Neural cell (in vitro differentiated cells): ENCODE measurements around the gene AGBL5. TPM values are rescaled to one million over a fixed set of nuclear protein-coding genes. Genes with fewer than 3 reads are reported as not detected.

Source experiments
- H2AFZ ChIP-seq: fragments of 200-600, 300-800 bp; sonication (generic), shearing (Covaris generic); 2 replicates; pipeline ENCODE4 v1.6.0; 2014; ENCODE audit warnings: low read depth, mild to moderate bottlenecking, antibody characterized with exemption, low read length, moderate library complexity
- H3F3A ChIP-seq: fragments of 200-600 bp; shearing (Covaris generic); 2 replicates; pipeline ENCODE4 v1.6.1; 2016; ENCODE audit warnings: mild to moderate bottlenecking, moderate library complexity, mixed read lengths, antibody characterized with exemption, low read length; ENCODE audit not compliant: insufficient read depth, poor library complexity, severe bottlenecking
- H3K27ac ChIP-seq: fragments of 200-600, 300-800 bp; sonication (generic), shearing (Covaris generic); 2 replicates; pipeline ENCODE4 v1.5.1; 2014; ENCODE audit warnings: mild to moderate bottlenecking, low read length, moderate library complexity
- H3K27me3 ChIP-seq: fragments of 300-800, 200-600 bp; sonication (generic), shearing (Covaris generic); 2 replicates; pipeline ENCODE4 v1.6.0; 2014; ENCODE audit warnings: mild to moderate bottlenecking, low read depth, low read length, moderate library complexity; ENCODE audit not compliant: insufficient read depth
- H3K36me3 ChIP-seq: fragments of 300-800, 200-600 bp; sonication (generic), shearing (Covaris generic); 2 replicates; pipeline ENCODE4 v1.5.1; 2014; ENCODE audit warnings: mild to moderate bottlenecking, antibody characterized with exemption, low read length, moderate library complexity; ENCODE audit not compliant: insufficient read depth
- H3K4me2 ChIP-seq: fragments of 300-800, 200-600 bp; sonication (generic), shearing (Covaris generic); 2 replicates; pipeline ENCODE4 v1.6.0; 2014; ENCODE audit warnings: mild to moderate bottlenecking, low read length
- H3K4me3 ChIP-seq: fragments of 300-800, 200-600 bp; sonication (generic), shearing (Covaris generic); 2 replicates; pipeline ENCODE4 v1.5.1; 2014; ENCODE audit warnings: mild to moderate bottlenecking, low read length, moderate library complexity
- H3K79me2 ChIP-seq: fragments of 200-600 bp; shearing (Covaris generic); replicated peaks from 2 replicates; pipeline ENCODE4 v1.6.0; 2014; ENCODE audit warnings: mild to moderate bottlenecking, low read length, moderate library complexity; ENCODE audit not compliant: insufficient read depth
- H3K9ac ChIP-seq: fragments of 300-800, 200-600 bp; sonication (generic), shearing (Covaris generic); 2 replicates; pipeline ENCODE4 v1.6.1; 2016; ENCODE audit warnings: mild to moderate bottlenecking, low read length, mixed read lengths
- H3K9me2 ChIP-seq: fragments of 200-600 bp; shearing (Covaris generic); 2 replicates; pipeline ENCODE4 v1.6.1; 2016; ENCODE audit warnings: mild to moderate bottlenecking, low read length, mixed read lengths; ENCODE audit not compliant: insufficient read depth
- H3K9me3 ChIP-seq: fragments of 200-600, 300-800 bp; sonication (generic), shearing (Covaris generic); 2 replicates; pipeline ENCODE4 v1.6.1; 2016; ENCODE audit warnings: mild to moderate bottlenecking, mixed run types, low read length, moderate library complexity, mixed read lengths
- H4K20me1 ChIP-seq: fragments of 200-600 bp; shearing (Covaris generic); 2 replicates; pipeline ENCODE4 v1.6.1; 2016; ENCODE audit warnings: mild to moderate bottlenecking, mixed run types; ENCODE audit not compliant: insufficient read depth
- EP300 ChIP-seq: fragments of 450-650 bp; conservative IDR thresholded peaks from 2 replicates; pipeline ENCODE4 v1.6.1; 2014; ENCODE audit warnings: antibody characterized with exemption, mild to moderate bottlenecking, moderate library complexity; ENCODE audit not compliant: poor library complexity, severe bottlenecking
- EZH2 ChIP-seq: fragments of 200-600, 300-800 bp; shearing (Covaris generic), sonication (generic); IDR thresholded peaks from 2 replicates; pipeline ENCODE4 v1.6.1; 2014; ENCODE audit warnings: antibody characterized with exemption, low read length, borderline replicate concordance, mild to moderate bottlenecking; ENCODE audit not compliant: insufficient read depth, poor library complexity, severe bottlenecking
- MXI1 ChIP-seq: fragments of 450-650 bp; conservative IDR thresholded peaks from 2 replicates; pipeline ENCODE4 v1.6.1; 2014; ENCODE audit warnings: antibody characterized with exemption, mild to moderate bottlenecking; ENCODE audit not compliant: poor library complexity, severe bottlenecking
- POLR2AphosphoS5 ChIP-seq: IDR thresholded peaks from 2 replicates; pipeline ENCODE4 v1.6.1; 2012
- RAD21 ChIP-seq: fragments of 450-650 bp; conservative IDR thresholded peaks from 2 replicates; pipeline ENCODE4 v1.6.1; 2014; ENCODE audit warnings: antibody characterized with exemption, mild to moderate bottlenecking, moderate library complexity
- SMC3 ChIP-seq: fragments of 450-650 bp; conservative IDR thresholded peaks from 2 replicates; pipeline ENCODE4 v1.6.1; 2014; ENCODE audit warnings: antibody characterized with exemption, mild to moderate bottlenecking, moderate library complexity; ENCODE audit not compliant: poor library complexity
- TAF1 ChIP-seq: IDR thresholded peaks from 2 replicates; pipeline ENCODE4 v1.6.1; 2012; ENCODE audit warnings: low read depth
- polyA plus RNA-seq: library from polyadenylated mRNA; depleted of rRNA; stranded (reverse); fragments of >200 nt; gene quantifications from 2 replicates; pipeline ENCODE4 v1.2.3, GENCODE V29; 2014
- TF ChIP-seq, protein P1 (sequence below): fragments of 450-650 bp; IDR thresholded peaks from 2 replicates; pipeline ENCODE4 v1.5.1; 2014; ENCODE audit warnings: antibody characterized with exemption, mild to moderate bottlenecking, moderate library complexity; ENCODE audit not compliant: poor library complexity, severe bottlenecking
- TF ChIP-seq, protein P2 (sequence below): IDR thresholded peaks from 2 replicates; pipeline ENCODE4 v1.6.1; 2012; ENCODE audit warnings: borderline replicate concordance

AGBL5 gene
- polyA plus RNA-seq, 1 donor from 2014 or later = 34.3 TPM

- no peaks in the 10 kb centered on the region for H3K79me2 ChIP-seq
- no peak overlapping the region for H3K27ac ChIP-seq
- no peak overlapping the region for H3K9ac ChIP-seq
- H3F3A ChIP-seq = no peaks in the 10 kb centered on the region
- H2AFZ ChIP-seq = no peak overlapping the region
- no peaks in the 10 kb centered on the region for H4K20me1 ChIP-seq
- no peak for TF ChIP-seq EZH2
- TF ChIP-seq, protein P1, sequence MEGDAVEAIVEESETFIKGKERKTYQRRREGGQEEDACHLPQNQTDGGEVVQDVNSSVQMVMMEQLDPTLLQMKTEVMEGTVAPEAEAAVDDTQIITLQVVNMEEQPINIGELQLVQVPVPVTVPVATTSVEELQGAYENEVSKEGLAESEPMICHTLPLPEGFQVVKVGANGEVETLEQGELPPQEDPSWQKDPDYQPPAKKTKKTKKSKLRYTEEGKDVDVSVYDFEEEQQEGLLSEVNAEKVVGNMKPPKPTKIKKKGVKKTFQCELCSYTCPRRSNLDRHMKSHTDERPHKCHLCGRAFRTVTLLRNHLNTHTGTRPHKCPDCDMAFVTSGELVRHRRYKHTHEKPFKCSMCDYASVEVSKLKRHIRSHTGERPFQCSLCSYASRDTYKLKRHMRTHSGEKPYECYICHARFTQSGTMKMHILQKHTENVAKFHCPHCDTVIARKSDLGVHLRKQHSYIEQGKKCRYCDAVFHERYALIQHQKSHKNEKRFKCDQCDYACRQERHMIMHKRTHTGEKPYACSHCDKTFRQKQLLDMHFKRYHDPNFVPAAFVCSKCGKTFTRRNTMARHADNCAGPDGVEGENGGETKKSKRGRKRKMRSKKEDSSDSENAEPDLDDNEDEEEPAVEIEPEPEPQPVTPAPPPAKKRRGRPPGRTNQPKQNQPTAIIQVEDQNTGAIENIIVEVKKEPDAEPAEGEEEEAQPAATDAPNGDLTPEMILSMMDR = no peak
- TF ChIP-seq, protein P2, sequence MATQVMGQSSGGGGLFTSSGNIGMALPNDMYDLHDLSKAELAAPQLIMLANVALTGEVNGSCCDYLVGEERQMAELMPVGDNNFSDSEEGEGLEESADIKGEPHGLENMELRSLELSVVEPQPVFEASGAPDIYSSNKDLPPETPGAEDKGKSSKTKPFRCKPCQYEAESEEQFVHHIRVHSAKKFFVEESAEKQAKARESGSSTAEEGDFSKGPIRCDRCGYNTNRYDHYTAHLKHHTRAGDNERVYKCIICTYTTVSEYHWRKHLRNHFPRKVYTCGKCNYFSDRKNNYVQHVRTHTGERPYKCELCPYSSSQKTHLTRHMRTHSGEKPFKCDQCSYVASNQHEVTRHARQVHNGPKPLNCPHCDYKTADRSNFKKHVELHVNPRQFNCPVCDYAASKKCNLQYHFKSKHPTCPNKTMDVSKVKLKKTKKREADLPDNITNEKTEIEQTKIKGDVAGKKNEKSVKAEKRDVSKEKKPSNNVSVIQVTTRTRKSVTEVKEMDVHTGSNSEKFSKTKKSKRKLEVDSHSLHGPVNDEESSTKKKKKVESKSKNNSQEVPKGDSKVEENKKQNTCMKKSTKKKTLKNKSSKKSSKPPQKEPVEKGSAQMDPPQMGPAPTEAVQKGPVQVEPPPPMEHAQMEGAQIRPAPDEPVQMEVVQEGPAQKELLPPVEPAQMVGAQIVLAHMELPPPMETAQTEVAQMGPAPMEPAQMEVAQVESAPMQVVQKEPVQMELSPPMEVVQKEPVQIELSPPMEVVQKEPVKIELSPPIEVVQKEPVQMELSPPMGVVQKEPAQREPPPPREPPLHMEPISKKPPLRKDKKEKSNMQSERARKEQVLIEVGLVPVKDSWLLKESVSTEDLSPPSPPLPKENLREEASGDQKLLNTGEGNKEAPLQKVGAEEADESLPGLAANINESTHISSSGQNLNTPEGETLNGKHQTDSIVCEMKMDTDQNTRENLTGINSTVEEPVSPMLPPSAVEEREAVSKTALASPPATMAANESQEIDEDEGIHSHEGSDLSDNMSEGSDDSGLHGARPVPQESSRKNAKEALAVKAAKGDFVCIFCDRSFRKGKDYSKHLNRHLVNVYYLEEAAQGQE = no peak
- TF ChIP-seq MXI1 = no peak
- no peak overlapping the region for H3K4me2 ChIP-seq
- no peaks in the 10 kb centered on the region for H3K36me3 ChIP-seq
- H3K27me3 ChIP-seq = no peaks in the 10 kb centered on the region
- H3K9me3 ChIP-seq = no peaks in the 10 kb centered on the region
- no peaks in the 10 kb centered on the region for H3K9me2 ChIP-seq
- no peak overlapping the region for H3K4me3 ChIP-seq
These were observed 42.2 kb downstream of the AGBL5 start for GRCh38 chr2:27093430-27094352.

- H3K36me3 ChIP-seq = no peaks in the 10 kb centered on the region
- H3K4me3 ChIP-seq = no peak overlapping the region
- H3K79me2 ChIP-seq = no peaks in the 10 kb centered on the region
- H3K4me2 ChIP-seq = no peak overlapping the region
- H3K9ac ChIP-seq = no peak overlapping the region
- no peak overlapping the region for H2AFZ ChIP-seq
- no peak overlapping the region for H3K27ac ChIP-seq
- TF ChIP-seq SMC3 (no peak), EP300 (no peak), EZH2 (no peak), RAD21 (no peak), MXI1 (no peak), TAF1 (no peak), POLR2AphosphoS5 (no peak)
- TF ChIP-seq, protein P2 = no peak
- TF ChIP-seq, protein P1 = no peak
- no peaks in the 10 kb centered on the region for H3K9me2 ChIP-seq
- no peaks in the 10 kb centered on the region for H4K20me1 ChIP-seq
- H3K9me3 ChIP-seq = no peaks in the 10 kb centered on the region
- H3F3A ChIP-seq = no peaks in the 10 kb centered on the region
- no peaks in the 10 kb centered on the region for H3K27me3 ChIP-seq
These were observed 43.0 kb downstream of the AGBL5 start for GRCh38 chr2:27094353-27094984.
